HepG2 (cell line): Measurements from ENCODE around the gene XPNPEP2. TPM values are rescaled to one million over a fixed set of nuclear protein-coding genes. Genes with fewer than 3 reads are reported as not detected.

Experiments used
- BCL3 ChIP-seq: sonication (generic); formaldehyde crosslinking; IDR thresholded peaks from 2 replicates; pipeline ENCODE4 v1.5.1; 2020; ENCODE audit warnings: mild to moderate bottlenecking, missing genetic modification reagents, moderate library complexity
- CENPBD1 ChIP-seq: sonication (generic); formaldehyde crosslinking; IDR thresholded peaks from 2 replicates; pipeline ENCODE4 v1.8.0; 2022; ENCODE audit warnings: missing genetic modification reagents, low read depth, mild to moderate bottlenecking, borderline replicate concordance
- CTCF ChIP-seq: sonication (generic); formaldehyde crosslinking; IDR thresholded peaks from 2 replicates; pipeline ENCODE4 v1.5.0; 2020; ENCODE audit warnings: mild to moderate bottlenecking, missing genetic modification reagents, moderate library complexity
- E2F2 ChIP-seq: sonication (generic); formaldehyde crosslinking; IDR thresholded peaks from 2 replicates; pipeline ENCODE4 v1.4.0; 2020; ENCODE audit warnings: missing genetic modification reagents, borderline replicate concordance
- FOXJ3 ChIP-seq: sonication (generic); formaldehyde crosslinking; IDR thresholded peaks from 2 replicates; pipeline ENCODE4 v1.4.0; 2020; ENCODE audit warnings: missing genetic modification reagents, mild to moderate bottlenecking, borderline replicate concordance
- IKZF4 ChIP-seq: sonication (generic); formaldehyde crosslinking; IDR thresholded peaks from 2 replicates; pipeline ENCODE4 v1.5.1; 2020; ENCODE audit warnings: borderline replicate concordance, mild to moderate bottlenecking, low read depth, missing genetic modification reagents; ENCODE audit errors: not compliant biosample characterization
- SP4 ChIP-seq: sonication (generic); formaldehyde crosslinking; IDR thresholded peaks from 2 replicates; pipeline ENCODE4 v1.8.1; 2023; ENCODE audit warnings: mild to moderate bottlenecking, missing genetic modification reagents
- ZBTB38 ChIP-seq: sonication (generic); formaldehyde crosslinking; IDR thresholded peaks from 2 replicates; pipeline ENCODE4 v1.5.1; 2020; ENCODE audit warnings: mild to moderate bottlenecking, missing genetic modification reagents
- ZHX2 ChIP-seq, 2 experiments: sonication (generic) in 1 of 2; formaldehyde crosslinking in 1 of 2; IDR thresholded peaks; 2 replicates each; pipeline versions ENCODE4 v1.6.1 to v1.9.0; 2014 to 2022; ENCODE audit warnings: antibody characterized with exemption in 1 of 2, borderline replicate concordance in 1 of 2, inconsistent platforms in 1 of 2, low read depth in 1 of 2, missing genetic modification reagents in 1 of 2
- ZKSCAN1 ChIP-seq: fragments of 150-350 bp; IDR thresholded peaks from 2 replicates; pipeline ENCODE4 v1.6.1; 2014; ENCODE audit warnings: low read length
- ZMAT5 ChIP-seq: sonication (generic); formaldehyde crosslinking; IDR thresholded peaks from 2 replicates; pipeline ENCODE4 v1.5.0; 2020; ENCODE audit warnings: mild to moderate bottlenecking, low read depth, missing genetic modification reagents, borderline replicate concordance
- ZMYM2 ChIP-seq: sonication (generic); formaldehyde crosslinking; IDR thresholded peaks from 2 replicates; pipeline ENCODE4 v1.8.0; 2022; ENCODE audit warnings: mild to moderate bottlenecking, missing genetic modification reagents
- ZNF317 ChIP-seq: sonication (generic); formaldehyde crosslinking; IDR thresholded peaks from 2 replicates; pipeline ENCODE4 v1.5.0; 2020; ENCODE audit warnings: mild to moderate bottlenecking, missing genetic modification reagents
- ZNF431 ChIP-seq: sonication (generic); formaldehyde crosslinking; IDR thresholded peaks from 2 replicates; pipeline ENCODE4 v1.9.0; 2022; ENCODE audit warnings: missing genetic modification reagents, low read depth, mild to moderate bottlenecking, borderline replicate concordance
- ZSCAN29 ChIP-seq: sonication (generic); formaldehyde crosslinking; conservative IDR thresholded peaks from 2 replicates; pipeline ENCODE4 v1.4.0; 2020; ENCODE audit warnings: mild to moderate bottlenecking, missing genetic modification reagents
- ZSCAN30 ChIP-seq: sonication (generic); formaldehyde crosslinking; IDR thresholded peaks from 2 replicates; pipeline ENCODE4 v1.5.0; 2020; ENCODE audit warnings: mild to moderate bottlenecking, missing genetic modification reagents
- polyA plus RNA-seq, 8 experiments: library from polyadenylated mRNA; depleted of rRNA in 3 of 8; stranded (reverse) in 7 of 8; unstranded in 1 of 8; fragments of >200 nt; fragmentation: Illumina TruSeq in 4 of 8; extraction: Trizol in 4 of 8; gene quantifications; 2 replicates each; pipeline versions ENCODE4 v1.2.1 to v1.2.3, GENCODE V29; 2011 to 2016; ENCODE audit warnings: low read depth in 4 of 8, missing spikeins in 1 of 8, mixed read lengths in 1 of 8; ENCODE audit not compliant: insufficient read depth in 1 of 8
- total RNA-seq, 5 experiments: library from RNA; depleted of rRNA; stranded (reverse); fragments of >200 nt; fragmentation: Illumina TruSeq; extraction: Trizol; gene quantifications; 2 replicates each; pipeline ENCODE4 v1.2.3, GENCODE V29; 2016; ENCODE audit warnings: low read depth in 1 of 5

The XPNPEP2 gene
- total and polyA plus RNA-seq, 2 of the 13 experiments (the other 11 are each of a cell fraction or from before 2014, with no cell fraction given): 1.1 to 1.8 TPM

GRCh38 chrX:129773649-129774458 is 35.1 kb downstream of the XPNPEP2 start (continued):
- TF ChIP-seq ZBTB38 (CRISPR knock-in tag) (no peak), CTCF (CRISPR knock-in tag) (no peak), ZNF431 (CRISPR knock-in tag) (no peak), ZNF317 (CRISPR knock-in tag) (no peak), BCL3 (CRISPR knock-in tag) (no peak), ZMYM2 (CRISPR knock-in tag) (no peak), SP4 (no peak), ZKSCAN1 (0 out of 2 replicates have a peak, but pooled peaks have one; percentile 16), FOXJ3 (CRISPR knock-in tag) (no peak), ZMAT5 (CRISPR knock-in tag) (no peak), ZHX2 (IDR thresholded peaks at IDR 0.05; ENCODE audit: low read depth) (no peak), ZHX2 (CRISPR knock-in tag; IDR thresholded peaks at IDR 0.05; ENCODE audit: borderline replicate concordance) (no peak), IKZF4 (no peak), E2F2 (CRISPR knock-in tag) (no peak), CENPBD1 (no peak), ZSCAN29 (no peak), ZSCAN30 (CRISPR knock-in tag) (no peak)
